ENCODE results near the gene CHTF8. TPM values are rescaled to one million over a fixed set of nuclear protein-coding genes. Genes with fewer than 3 reads are reported as not detected.

CHTF8 gene
- total RNA-seq, 2 experiments from 2014 or later = 111 to 115 TPM

GRCh38 chr16:69111876-69112230 is 20.5 kb downstream of the CHTF8 start:
- Mint-ChIP-seq H3K4me1 (ENCODE audit: low read depth) (peaks cover 5% of the 10 kb centered on the region), H3K9me3 (no peaks in the 10 kb centered on the region), H3K27me3 (peaks cover 18% of the 10 kb centered on the region), H3K36me3 (ENCODE audit: low read depth) (peaks cover 14% of the 10 kb centered on the region), H3K4me3 (no peak overlapping the region), H3K27ac (no peak overlapping the region)
- POLR2A ChIA-PET = no interaction called here
- no peak for TF ChIP-seq CTCF (IDR thresholded peaks at IDR 0.05)
- intact Hi-C loops (cut with micrococcal nuclease) = no loop called here
- DNase-seq (no peak), ATAC-seq (no peak)
- CTCF ChIA-PET = interaction anchor here (1.3 to 5.5 kb wide), 7 partner anchors 9 to 522 kb away, joined by 3 to 73 read pairs (median 4); no protein-coding TSS in a partner anchor

- H3K27me3 Mint-ChIP-seq = peaks cover 20% of the 10 kb centered on the region
- no peak overlapping the region for H3K27ac Mint-ChIP-seq
Measured at GRCh38 chr16:69111216-69111875, 21.0 kb downstream of the CHTF8 start.

GRCh38 chr16:69110406-69110805 is 22.0 kb downstream of the CHTF8 start:
- ATAC-seq (no peak), DNase-seq (no peak)
- POLR2A ChIA-PET = no interaction called here
- Mint-ChIP-seq H3K36me3 (ENCODE audit: low read depth) (peaks cover 14% of the 10 kb centered on the region), H3K27ac (no peak overlapping the region), H3K4me3 (no peak overlapping the region), H3K4me1 (ENCODE audit: low read depth) (peaks cover 11% of the 10 kb centered on the region), H3K27me3 (peaks cover 24% of the 10 kb centered on the region), H3K9me3 (no peaks in the 10 kb centered on the region)
- no peak for TF ChIP-seq CTCF (IDR thresholded peaks at IDR 0.05)
- CTCF ChIA-PET = interaction anchor here (5.5 kb wide), 1 partner anchor 12 kb away, joined by 73 read pairs; no protein-coding TSS in a partner anchor
- intact Hi-C loops (cut with micrococcal nuclease) = no loop called here

More at GRCh38 chr16:69111216-69111875, 21.0 kb downstream of the CHTF8 start:
- Mint-ChIP-seq H3K4me3 (no peak overlapping the region), H3K4me1 (ENCODE audit: low read depth) (peaks cover 7% of the 10 kb centered on the region), H3K36me3 (ENCODE audit: low read depth) (peaks cover 14% of the 10 kb centered on the region), H3K9me3 (no peaks in the 10 kb centered on the region)
- no peak for TF ChIP-seq CTCF (IDR thresholded peaks at IDR 0.05)
- ATAC-seq (no peak), DNase-seq (no peak)
- intact Hi-C loops (cut with micrococcal nuclease) = no loop called here
- ChIA-PET CTCF (interaction anchor here (1.3 to 5.5 kb wide), 4 partner anchors 11 to 521 kb away, joined by 3 to 73 read pairs (median 8); no protein-coding TSS in a partner anchor), POLR2A (no interaction called here)

- Mint-ChIP-seq H3K27me3 (peaks cover 29% of the 10 kb centered on the region), H3K36me3 (ENCODE audit: low read depth) (peaks cover 14% of the 10 kb centered on the region), H3K9me3 (no peaks in the 10 kb centered on the region), H3K4me1 (ENCODE audit: low read depth) (peaks cover 14% of the 10 kb centered on the region), H3K4me3 (no peak overlapping the region), H3K27ac (no peak overlapping the region)
- ATAC-seq = no peak
- intact Hi-C loops (cut with micrococcal nuclease) = no loop called here
- no peak for DNase-seq
- no peak for TF ChIP-seq CTCF (IDR thresholded peaks at IDR 0.05)
- CTCF ChIA-PET = interaction anchor here (5.5 kb wide), 1 partner anchor 13 kb away, joined by 73 read pairs; no protein-coding TSS in a partner anchor
- POLR2A ChIA-PET = no interaction called here
Measured at GRCh38 chr16:69109486-69110270, 22.7 kb downstream of the CHTF8 start.

GRCh38 chr16:69108905-69109252 is 23.5 kb downstream of the CHTF8 start:
- H3K4me1 Mint-ChIP-seq (ENCODE audit: low read depth) = peaks cover 14% of the 10 kb centered on the region
- ChIA-PET POLR2A (interaction anchor here (1.8 kb wide), 1 partner anchor 24 kb away, joined by 4 read pairs; the partner anchor contains the start of genes CHTF8 and UTP4), CTCF (interaction anchor here (1.3 to 1.8 kb wide), 2 partner anchors 10 to 16 kb away, joined by 4 to 5 read pairs; no protein-coding TSS in a partner anchor)
- no peak for TF ChIP-seq CTCF (IDR thresholded peaks at IDR 0.05)
- H3K4me3 Mint-ChIP-seq = no peak overlapping the region
- ATAC-seq = no peak
- peaks cover 31% of the 10 kb centered on the region for H3K27me3 Mint-ChIP-seq
- peaks cover 14% of the 10 kb centered on the region for H3K36me3 Mint-ChIP-seq (ENCODE audit: low read depth)
- no peak overlapping the region for H3K27ac Mint-ChIP-seq
- no peak for DNase-seq
- H3K9me3 Mint-ChIP-seq = no peaks in the 10 kb centered on the region
- intact Hi-C loops (cut with micrococcal nuclease) = no loop called here

Measured in activated CD8-positive, alpha-beta T cell treated with anti-CD3 and anti-CD28 coated beads for 36 hours (primary cell).